HG02610 (cell line): ENCODE results near the gene OR51A7.
"Not testable (repeated sequence)": the region's sequence is repeated elsewhere in the genome, so short reads cannot be mapped to it uniquely, and the experiment has no call there.

Source experiments
- ATAC-seq: cut with Tn5 transposase; IDR thresholded peaks from one replicate; pipeline ENCODE4 v1.9.1; 2021; ENCODE audit warnings: mild to moderate bottlenecking, moderate library complexity; ENCODE audit not compliant: unreplicated experiment

The OR51A7 gene

GRCh38 chr11:4903484-4903883 is at the start of gene OR51A7:
TSS of gene OR51A7 (plus strand) at chr11:4903783. CDS start at chr11:4907370, 3,587 bp downstream.
- no peak for ATAC-seq

- ATAC-seq, result not testable (repeated sequence)
Measured at GRCh38 chr11:4854286-4854685, 49.3 kb upstream of the OR51A7 start.

GRCh38 chr11:4862447-4863236 is 40.9 kb upstream of the OR51A7 start:
- ATAC-seq, result no peak

GRCh38 chr11:4863876-4864275 is 39.7 kb upstream of the OR51A7 start:
- ATAC-seq, result no peak

GRCh38 chr11:4865855-4866254 is 37.7 kb upstream of the OR51A7 start:
- no peak for ATAC-seq

GRCh38 chr11:4881188-4881587 is 22.4 kb upstream of the OR51A7 start:
- ATAC-seq, result no peak

GRCh38 chr11:4881860-4882500 is 21.6 kb upstream of the OR51A7 start, which contains the start of gene OR51T1:
TSS of gene OR51T1 (plus strand) at chr11:4881900. CDS start at chr11:4881900, 0 bp downstream.
- no peak for ATAC-seq

- ATAC-seq, result no peak
Measured at GRCh38 chr11:4882543-4882942, 21.0 kb upstream of the OR51A7 start.

- ATAC-seq, result no peak
Measured at GRCh38 chr11:4884361-4884760, 19.2 kb upstream of the OR51A7 start.

- no peak for ATAC-seq
Measured at GRCh38 chr11:4886186-4886585, 17.4 kb upstream of the OR51A7 start.

GRCh38 chr11:4887591-4887990 is 16.0 kb upstream of the OR51A7 start:
- no peak for ATAC-seq

- no peak for ATAC-seq
Measured at GRCh38 chr11:4890279-4890678, 13.3 kb upstream of the OR51A7 start.

- no peak for ATAC-seq
Measured at GRCh38 chr11:4891996-4892640, 11.5 kb upstream of the OR51A7 start.

GRCh38 chr11:4916581-4916980 is 13.0 kb downstream of the OR51A7 start:
- ATAC-seq, result no peak

- ATAC-seq, result no peak
Measured at GRCh38 chr11:4919250-4919649, 15.7 kb downstream of the OR51A7 start, which contains the start of gene OR51G2. TSS of gene OR51G2 (minus strand) at chr11:4919350. CDS start at chr11:4915663, 3,687 bp downstream.

GRCh38 chr11:4921796-4922195 is 18.2 kb downstream of the OR51A7 start:
- ATAC-seq, result no peak

- ATAC-seq, result no peak
Measured at GRCh38 chr11:4922304-4922703, 18.7 kb downstream of the OR51A7 start.

- ATAC-seq, result no peak
Measured at GRCh38 chr11:4924239-4924638, 20.7 kb downstream of the OR51A7 start, which contains the start of gene OR51G1. TSS of gene OR51G1 (minus strand) at chr11:4924339. CDS start at chr11:4924339, 0 bp downstream.

GRCh38 chr11:4926608-4927007 is 23.0 kb downstream of the OR51A7 start:
- ATAC-seq, result no peak

- ATAC-seq, result no peak
Measured at GRCh38 chr11:4932751-4933150, 29.2 kb downstream of the OR51A7 start.

- ATAC-seq, result no peak
Measured at GRCh38 chr11:4936745-4937144, 33.2 kb downstream of the OR51A7 start.

GRCh38 chr11:4947505-4947904 is 43.9 kb downstream of the OR51A7 start, which contains the start of gene OR51A4:
TSS of gene OR51A4 (minus strand) at chr11:4947605. CDS start at chr11:4947100, 505 bp downstream.
- no peak for ATAC-seq
